ENCODE data around the gene TIGD3. TPM values are rescaled to one million over a fixed set of nuclear protein-coding genes. Genes with fewer than 3 reads are reported as not detected.
A peak's percentile ranks its signal among the peaks of the same experiment; 100 is the strongest.
"Not testable (repeated sequence)": the region's sequence is repeated elsewhere in the genome, so short reads cannot be mapped to it uniquely, and the experiment has no call there.

Gene TIGD3
- total RNA-seq, 1 donor from 2014 or later, result 0.75 TPM

DNA sequence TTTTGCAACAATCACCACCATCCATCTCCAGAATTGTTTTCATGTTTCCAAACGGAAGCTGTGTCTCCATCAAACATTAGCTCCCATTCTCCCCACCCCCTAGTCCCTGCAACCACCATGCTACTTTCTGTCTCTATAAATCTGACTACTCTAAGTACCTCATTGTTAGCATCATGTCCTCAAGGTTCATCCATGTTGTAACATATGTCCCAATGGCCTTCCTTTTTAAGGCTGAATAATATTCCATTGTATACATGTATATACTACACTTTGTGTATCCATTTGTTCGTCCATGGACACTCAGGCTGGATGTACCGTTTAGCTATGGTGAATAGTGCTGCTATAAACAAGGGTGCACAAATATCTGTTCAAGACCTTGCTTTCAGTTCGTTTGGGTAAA is 29.1 kb upstream of the TIGD3 start:
- TF ChIP-seq, protein P1, sequence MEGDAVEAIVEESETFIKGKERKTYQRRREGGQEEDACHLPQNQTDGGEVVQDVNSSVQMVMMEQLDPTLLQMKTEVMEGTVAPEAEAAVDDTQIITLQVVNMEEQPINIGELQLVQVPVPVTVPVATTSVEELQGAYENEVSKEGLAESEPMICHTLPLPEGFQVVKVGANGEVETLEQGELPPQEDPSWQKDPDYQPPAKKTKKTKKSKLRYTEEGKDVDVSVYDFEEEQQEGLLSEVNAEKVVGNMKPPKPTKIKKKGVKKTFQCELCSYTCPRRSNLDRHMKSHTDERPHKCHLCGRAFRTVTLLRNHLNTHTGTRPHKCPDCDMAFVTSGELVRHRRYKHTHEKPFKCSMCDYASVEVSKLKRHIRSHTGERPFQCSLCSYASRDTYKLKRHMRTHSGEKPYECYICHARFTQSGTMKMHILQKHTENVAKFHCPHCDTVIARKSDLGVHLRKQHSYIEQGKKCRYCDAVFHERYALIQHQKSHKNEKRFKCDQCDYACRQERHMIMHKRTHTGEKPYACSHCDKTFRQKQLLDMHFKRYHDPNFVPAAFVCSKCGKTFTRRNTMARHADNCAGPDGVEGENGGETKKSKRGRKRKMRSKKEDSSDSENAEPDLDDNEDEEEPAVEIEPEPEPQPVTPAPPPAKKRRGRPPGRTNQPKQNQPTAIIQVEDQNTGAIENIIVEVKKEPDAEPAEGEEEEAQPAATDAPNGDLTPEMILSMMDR (conservative IDR thresholded peaks at IDR 0.05; ENCODE audit: low read depth, low read length), result no peak
- no peak for DNase-seq (ENCODE audit: low read depth)

DNA sequence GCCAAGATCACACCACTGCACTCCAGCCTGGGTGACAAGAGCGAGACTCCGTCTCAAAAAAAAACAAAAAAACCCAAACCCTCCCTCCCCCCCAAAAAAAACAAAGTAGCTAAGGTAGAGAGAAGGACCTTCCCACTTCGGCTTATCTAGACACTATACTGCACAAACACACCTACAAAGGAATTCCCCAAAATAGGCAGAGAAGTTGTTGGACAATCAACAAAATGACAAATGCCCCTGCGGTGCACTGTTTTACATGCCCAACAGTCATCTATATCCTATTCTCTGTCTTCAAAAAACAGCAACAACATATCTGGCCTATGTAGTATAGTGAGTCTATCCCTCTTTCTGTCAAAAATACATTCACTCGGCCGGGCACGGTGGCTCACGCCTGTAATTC is 27.5 kb upstream of the TIGD3 start:
- DNase-seq (ENCODE audit: low read depth), result no peak
- TF ChIP-seq, protein P1 (conservative IDR thresholded peaks at IDR 0.05; ENCODE audit: low read depth, low read length), result no peak
- H3K4me3 ChIP-seq (ENCODE audit: low read depth, low read length), result no peak overlapping the region

More for the DNA sequence above, 29.1 kb upstream of the TIGD3 start:
- H3K4me3 ChIP-seq (ENCODE audit: low read depth, low read length), result no peak overlapping the region

DNA sequence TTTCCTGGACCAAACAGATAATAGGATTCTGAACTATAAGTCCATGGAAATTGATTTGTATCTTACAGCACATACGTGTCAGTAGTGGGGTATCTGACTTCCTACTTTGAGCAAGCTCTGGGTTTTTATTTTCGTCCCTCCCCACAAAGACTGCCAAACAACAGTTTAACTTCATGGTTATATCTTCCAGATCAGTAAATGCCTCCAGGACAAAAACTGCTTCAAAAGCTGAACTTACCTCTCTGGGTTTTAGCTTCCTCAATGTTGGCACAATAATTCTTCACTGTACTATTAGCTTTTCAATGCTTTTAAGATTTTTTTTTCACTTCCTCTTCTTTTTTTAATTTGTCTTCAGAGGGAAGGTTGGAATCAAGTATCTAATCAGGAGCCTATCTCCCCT is 25.1 kb upstream of the TIGD3 start:
- TF ChIP-seq, protein P1 (conservative IDR thresholded peaks at IDR 0.05; ENCODE audit: low read depth, low read length), result no peak
- no peak overlapping the region for H3K4me3 ChIP-seq (ENCODE audit: low read depth, low read length)
- DNase-seq (ENCODE audit: low read depth), result no peak

DNA sequence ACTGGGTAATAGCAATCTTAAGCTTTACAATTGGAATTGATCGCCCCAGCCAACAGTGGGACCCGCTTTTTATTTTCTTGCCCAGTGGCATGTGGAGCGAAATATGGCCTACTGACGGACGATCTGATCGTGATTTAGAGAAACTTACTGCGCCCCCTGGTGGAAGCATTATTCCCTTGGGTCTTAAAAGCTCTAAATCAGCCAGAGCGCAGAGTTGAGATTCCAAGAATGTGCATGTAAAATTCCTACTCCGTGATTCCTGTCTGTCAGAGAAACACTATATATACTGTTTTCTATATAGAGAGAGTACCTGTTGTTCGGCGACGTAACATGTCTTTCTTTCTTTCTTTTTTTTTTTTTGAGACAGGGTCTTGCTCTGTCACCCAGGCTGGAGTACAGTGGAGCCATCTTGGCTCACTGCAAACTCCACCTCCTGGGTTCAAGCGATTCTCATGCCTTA is 24.6 kb upstream of the TIGD3 start:
- TF ChIP-seq, protein P1 (conservative IDR thresholded peaks at IDR 0.05; ENCODE audit: low read depth, low read length), result peak; percentile 82
- H3K4me3 ChIP-seq (ENCODE audit: low read depth, low read length), result no peak overlapping the region
- DNase-seq (ENCODE audit: low read depth), result no peak

DNA sequence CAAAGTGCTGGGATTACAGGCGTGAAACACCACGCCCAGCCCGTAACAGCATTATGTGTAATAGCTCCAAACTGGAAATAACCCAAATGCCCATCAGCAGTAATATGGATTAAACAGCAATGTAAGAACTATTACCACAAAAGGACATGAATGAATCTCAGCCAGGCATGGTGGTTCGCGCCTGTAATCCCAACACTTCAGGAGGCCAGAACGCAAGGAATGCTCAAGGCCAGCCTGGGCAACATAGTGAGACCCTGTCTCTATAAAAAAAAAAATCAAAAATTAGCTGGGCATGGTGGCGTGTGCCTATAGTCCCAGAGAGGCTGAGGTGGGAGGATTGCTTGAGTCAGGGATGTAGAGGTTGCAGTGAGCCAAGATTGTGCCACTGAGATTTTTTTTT is 24.0 kb upstream of the TIGD3 start:
- TF ChIP-seq, protein P1 (conservative IDR thresholded peaks at IDR 0.05; ENCODE audit: low read depth, low read length), result no peak
- no peak for DNase-seq (ENCODE audit: low read depth)
- H3K4me3 ChIP-seq (ENCODE audit: low read depth, low read length), result no peak overlapping the region

DNA sequence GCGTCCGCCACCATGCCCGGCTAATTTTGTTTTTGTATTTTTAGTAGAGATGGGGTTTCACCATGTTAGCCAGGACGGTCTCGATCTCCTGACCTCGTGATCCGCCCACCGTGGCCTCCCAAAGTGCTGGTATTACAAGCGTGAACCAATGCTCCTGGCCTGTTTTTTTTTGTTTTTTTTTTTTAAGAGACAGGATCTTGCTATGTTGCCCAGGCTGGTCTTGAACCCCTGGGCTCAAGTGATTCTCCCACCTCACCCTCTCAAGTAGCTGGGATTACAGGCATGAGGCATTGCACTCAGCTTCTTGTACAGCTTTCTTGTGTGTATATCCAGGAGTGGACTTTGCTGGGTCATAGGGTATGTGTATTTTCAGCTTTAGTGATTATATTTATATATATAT is 22.0 kb upstream of the TIGD3 start:
- not testable (repeated sequence) for DNase-seq (ENCODE audit: low read depth); H3K4me3 ChIP-seq (ENCODE audit: low read depth, low read length)

DNA sequence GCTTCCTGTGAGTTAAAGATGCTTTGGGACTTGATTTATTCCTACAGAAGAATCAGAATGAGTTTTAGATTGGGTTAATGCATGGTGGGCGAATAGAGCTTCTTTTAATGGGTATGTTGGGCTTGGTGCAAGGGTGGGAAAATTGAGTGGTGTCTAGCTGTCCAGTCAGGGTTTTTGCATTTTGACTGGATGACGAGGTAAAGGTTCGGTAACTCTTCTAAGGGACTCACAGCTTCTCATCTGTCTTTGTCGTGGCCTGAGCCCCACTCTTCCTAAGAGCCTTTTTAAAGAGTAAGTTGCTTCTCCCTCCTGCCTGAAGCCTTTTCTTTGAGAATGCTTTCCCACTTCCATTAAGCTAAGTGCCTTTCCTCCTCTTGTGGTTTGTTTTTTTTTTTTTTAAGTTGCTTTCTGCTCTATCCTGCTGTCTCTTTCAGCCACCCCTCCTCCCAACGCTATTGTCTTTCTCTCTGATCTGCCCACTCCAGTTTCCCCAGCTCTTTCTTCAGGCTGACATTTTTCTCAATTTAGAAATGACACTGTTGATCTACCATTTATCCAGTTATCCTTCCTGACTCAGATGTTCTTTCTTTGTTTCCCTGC is 19.8 kb upstream of the TIGD3 start:
- H3K4me3 ChIP-seq (ENCODE audit: low read depth, low read length), result peak overlapping the region; percentile 98
- TF ChIP-seq, protein P1 (conservative IDR thresholded peaks at IDR 0.05; ENCODE audit: low read depth, low read length), result no peak
- DNase-seq (ENCODE audit: low read depth), result no peak
